ENCODE measurements around the gene ZCCHC10.
"Not testable (repeated sequence)": the region's sequence is repeated elsewhere in the genome, so short reads cannot be mapped to it uniquely, and the experiment has no call there.

The ZCCHC10 gene

GRCh38 chr5:133041157-133041784, 14.9 kb upstream of the ZCCHC10 start:
- no peak for DNase-seq

- not testable (repeated sequence) for DNase-seq
Observed at GRCh38 chr5:133036677-133037076, 10.3 kb upstream of the ZCCHC10 start.

- no peak for DNase-seq
Observed at GRCh38 chr5:133035224-133035623, 8.9 kb upstream of the ZCCHC10 start.

- no peak for DNase-seq
Observed at GRCh38 chr5:133034064-133034463, 7.7 kb upstream of the ZCCHC10 start.

GRCh38 chr5:133032852-133033742, 6.7 kb upstream of the ZCCHC10 start:
- no peak for DNase-seq

- DNase-seq: no peak
Observed at GRCh38 chr5:133030343-133031005, 4.1 kb upstream of the ZCCHC10 start.

GRCh38 chr5:133029416-133029815, 3.1 kb upstream of the ZCCHC10 start:
- no peak for DNase-seq

- DNase-seq: no peak
Observed at GRCh38 chr5:133026664-133027153, 360 bp upstream of the ZCCHC10 start.

- not testable (repeated sequence) for DNase-seq
Observed at GRCh38 chr5:133019471-133019870, 6.9 kb downstream of the ZCCHC10 start.

GRCh38 chr5:133017964-133018363, 8.4 kb downstream of the ZCCHC10 start:
- no peak for DNase-seq

GRCh38 chr5:133015466-133015865, 10.9 kb downstream of the ZCCHC10 start:
- no peak for DNase-seq

GRCh38 chr5:133008455-133008854, 17.9 kb downstream of the ZCCHC10 start:
- DNase-seq: not testable (repeated sequence)

GRCh38 chr5:133006653-133007052, 19.7 kb downstream of the ZCCHC10 start:
- DNase-seq: no peak

- DNase-seq: no peak
Observed at GRCh38 chr5:132999246-132999645, 27.1 kb downstream of the ZCCHC10 start.

GRCh38 chr5:132998556-132998955, 27.8 kb downstream of the ZCCHC10 start:
- no peak for DNase-seq

GRCh38 chr5:132996307-132996706, 30.0 kb downstream of the ZCCHC10 start:
- DNase-seq: no peak

- no peak for DNase-seq
Observed at GRCh38 chr5:132987531-132988408, 38.6 kb downstream of the ZCCHC10 start.

- not testable (repeated sequence) for DNase-seq
Observed at GRCh38 chr5:132982971-132983370, 43.4 kb downstream of the ZCCHC10 start.

GRCh38 chr5:132981288-132981687, 45.1 kb downstream of the ZCCHC10 start:
- no peak for DNase-seq

- DNase-seq: no peak
Observed at GRCh38 chr5:132979976-132980375, 46.4 kb downstream of the ZCCHC10 start.

- no peak for DNase-seq
Observed at GRCh38 chr5:132979367-132979940, 46.9 kb downstream of the ZCCHC10 start.

- no peak for DNase-seq
Observed at GRCh38 chr5:132976852-132977251, 49.5 kb downstream of the ZCCHC10 start.

Measured in NCI-H774 (cell line).